Measurements from ENCODE around the gene CHRNG.

- TF ChIP-seq CTCF (IDR thresholded peaks at IDR 0.05) (no peak), POLR2A (IDR thresholded peaks at IDR 0.05) (no peak)
These were observed 5.2 kb downstream of the CHRNG start for GRCh38 chr2:232544674-232545073.

Measured in uterus (tissue), 2 donors.